T-helper 2 cell (primary cell): ENCODE results near the gene SRPK2.

Source experiments
- DNase-seq, 5 experiments: peaks; one replicate each; pipeline versions ENCODE4 v3.0.0 to v3.0.0-alpha.2; 2012 to 2022

The SRPK2 gene

GRCh38 chr7:105088456-105088855 is 300.3 kb downstream of the SRPK2 start:
- DNase-seq = no peak

GRCh38 chr7:105087981-105088380 is 300.7 kb downstream of the SRPK2 start:
- DNase-seq = no peak

- DNase-seq = no peak
Observed at GRCh38 chr7:105086850-105087249, 301.9 kb downstream of the SRPK2 start.

GRCh38 chr7:105084581-105084980 is 304.1 kb downstream of the SRPK2 start:
- no peak for DNase-seq

- no peak for DNase-seq
Observed at GRCh38 chr7:105079348-105079747, 309.4 kb downstream of the SRPK2 start.

- DNase-seq = no peak
Observed at GRCh38 chr7:105073143-105073542, 315.6 kb downstream of the SRPK2 start.

- DNase-seq = no peak
Observed at GRCh38 chr7:105068886-105069285, 319.8 kb downstream of the SRPK2 start.

GRCh38 chr7:105067691-105068090 is 321.0 kb downstream of the SRPK2 start:
- no peak for DNase-seq
